ENCODE measurements around the gene DOCK2.

- TF ChIP-seq CTCF (IDR thresholded peaks at IDR 0.05), result no peak
- no peak for TF ChIP-seq POLR2AphosphoS5 (IDR thresholded peaks at IDR 0.05)
Observed at GRCh38 chr5:169772688-169773087, 135.6 kb downstream of the DOCK2 start.
